Panc1 (cell line): ENCODE measurements around the gene ACP3. TPM values are rescaled to one million over a fixed set of nuclear protein-coding genes. Genes with fewer than 3 reads are reported as not detected.

Source experiments
- ATAC-seq: fragments of 200-7000 bp; cut with Tn5 transposase; 2 replicates; pipeline ENCODE4 v1.9.1; 2020; ENCODE audit warnings: mild to moderate bottlenecking, moderate library complexity
- BruUV-seq: library from RNA; stranded (reverse); fragments of 400-500 nt; replicated peaks from 2 replicates; lab custom pipeline; 2021; lab: Mats Ljungman, UMichigan
- CTCF ChIA-PET: fragments of 300-600 bp; sonication (Branson Sonifier 250); formaldehyde crosslinking; loops from one replicate; lab custom pipeline; 2022; ENCODE audit warnings: antibody characterized with exemption; lab: Charles Lee
- POLR2A ChIA-PET: fragments of 300-600 bp; sonication (Branson Sonifier 250); formaldehyde crosslinking; loops from one replicate; lab custom pipeline; 2022; ENCODE audit warnings: antibody characterized with exemption; lab: Charles Lee
- DNase-seq: peaks from one replicate; pipeline ENCODE4 v3.0.0-alpha.2; 2010; ENCODE audit warnings: low read depth, low spot score
- H3K27ac ChIP-seq: 2 replicates; pipeline ENCODE4 v1.5.1; 2011; ENCODE audit warnings: mild to moderate bottlenecking, low read length, inconsistent platforms
- H3K27me3 ChIP-seq: fragments of 200-500 bp; sonication (Bioruptor generic); 2 replicates; pipeline ENCODE4 v1.6.0; 2014; ENCODE audit warnings: low read length, inconsistent platforms; ENCODE audit not compliant: control insufficient read depth, insufficient read depth
- H3K36me3 ChIP-seq: fragments of 200-500 bp; sonication (Bioruptor generic); 2 replicates; pipeline ENCODE4 v1.5.1; 2014; ENCODE audit warnings: inconsistent platforms, mild to moderate bottlenecking, low read length, moderate library complexity; ENCODE audit not compliant: control insufficient read depth, insufficient read depth
- H3K4me1 ChIP-seq: 2 replicates; pipeline ENCODE4 v1.5.1; 2011; ENCODE audit warnings: inconsistent platforms, mild to moderate bottlenecking, low read length, moderate library complexity; ENCODE audit not compliant: control insufficient read depth, insufficient read depth
- H3K4me3 ChIP-seq, 2 experiments: 2 replicates each; pipeline ENCODE4 v1.5.1; 2011 to 2012; ENCODE audit warnings: low read depth in 2 of 2, low read length in 2 of 2, mild to moderate bottlenecking in 2 of 2, inconsistent platforms in 1 of 2, moderate library complexity in 1 of 2
- H3K9me3 ChIP-seq: fragments of 200-500 bp; sonication (Bioruptor generic); 2 replicates; pipeline ENCODE4 v1.5.1; 2014; ENCODE audit warnings: low read depth, mild to moderate bottlenecking, inconsistent platforms, low read length, moderate library complexity; ENCODE audit not compliant: control insufficient read depth, insufficient read depth
- POLR2AphosphoS5 ChIP-seq: IDR thresholded peaks from 2 replicates; pipeline ENCODE4 v1.6.1; 2012; ENCODE audit warnings: mild to moderate bottlenecking, low read depth, low read length, moderate library complexity
- SIN3A ChIP-seq: IDR thresholded peaks from 2 replicates; pipeline ENCODE4 v1.6.1; 2012; ENCODE audit warnings: low read depth, mild to moderate bottlenecking, low read length, moderate library complexity, borderline replicate concordance; ENCODE audit not compliant: insufficient read depth
- TCF7L2 ChIP-seq: IDR thresholded peaks from 2 replicates; pipeline ENCODE4 v1.6.1; 2011; ENCODE audit warnings: mild to moderate bottlenecking, low read depth, low read length, inconsistent platforms
- in situ Hi-C: cut with HindIII; loops from 2 replicates; pipeline ENCODE4 v1.10.0; 2016; ENCODE audit warnings: low sequenced_read_pairs, low pct_unique_long_range_greater_than_20kb
- intact Hi-C: fragments of 100-400 bp; cut with micrococcal nuclease; formaldehyde crosslinking; loops from one replicate; pipeline ENCODE4 v1.10.0; 2022; ENCODE audit not compliant: unreplicated experiment
- total RNA-seq: library from RNA; stranded (reverse); gene quantifications from one replicate; pipeline ENCODE4 v1.2.1, GENCODE V29; 2021; ENCODE audit not compliant: unreplicated experiment
- TF ChIP-seq, protein P1 (sequence below), 2 experiments: IDR thresholded peaks; 2 replicates each; pipeline ENCODE4 v1.6.1; 2011 to 2012; ENCODE audit warnings: low read depth in 2 of 2, control low read depth in 1 of 2, low read length in 1 of 2, mild to moderate bottlenecking in 1 of 2, moderate library complexity in 1 of 2; ENCODE audit not compliant: insufficient read depth in 1 of 2
- TF ChIP-seq, protein P2 (sequence below): fragments of 450-650 bp; IDR thresholded peaks from 2 replicates; pipeline ENCODE4 v1.5.1; 2017; ENCODE audit warnings: mild to moderate bottlenecking

The ACP3 gene
- total RNA-seq, 1 experiment from 2014 or later: not detected

DNA sequence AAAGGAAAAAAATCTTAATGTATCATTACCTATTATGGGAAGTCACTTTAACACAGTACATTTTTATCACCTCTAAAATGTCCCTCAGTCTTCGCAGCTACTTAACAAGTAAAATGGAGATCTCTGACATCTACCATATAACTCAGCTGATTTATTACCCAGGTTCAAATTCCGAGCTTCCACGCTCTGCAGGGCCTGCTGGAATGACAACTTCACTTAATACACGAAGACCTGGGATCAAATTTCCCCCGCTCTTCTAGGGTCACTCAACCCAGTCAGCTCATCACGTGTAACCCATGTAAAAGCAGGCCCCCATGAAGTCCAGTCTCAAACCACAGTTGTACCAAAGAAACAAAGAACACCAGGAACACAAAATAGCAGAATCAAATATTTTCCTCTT lies 44.2 kb upstream of the ACP3 start:
- H3K4me1 ChIP-seq: no peaks in the 10 kb centered on the region
- in situ Hi-C loops (no loop called here), intact Hi-C loops (no loop called here)
- H3K4me3 ChIP-seq: no peak overlapping the region
- ATAC-seq (no peak), DNase-seq (no peak)
- BruUV-seq: no TSS peak
- peaks cover 2% of the 10 kb centered on the region; the same call in 1 of the 2 replicates for H3K27me3 ChIP-seq
- no peaks in the 10 kb centered on the region for H3K9me3 ChIP-seq
- no peaks in the 10 kb centered on the region for H3K36me3 ChIP-seq
- CTCF ChIA-PET: no interaction called here
- no peak for TF ChIP-seq TCF7L2
- TF ChIP-seq, protein P1, sequence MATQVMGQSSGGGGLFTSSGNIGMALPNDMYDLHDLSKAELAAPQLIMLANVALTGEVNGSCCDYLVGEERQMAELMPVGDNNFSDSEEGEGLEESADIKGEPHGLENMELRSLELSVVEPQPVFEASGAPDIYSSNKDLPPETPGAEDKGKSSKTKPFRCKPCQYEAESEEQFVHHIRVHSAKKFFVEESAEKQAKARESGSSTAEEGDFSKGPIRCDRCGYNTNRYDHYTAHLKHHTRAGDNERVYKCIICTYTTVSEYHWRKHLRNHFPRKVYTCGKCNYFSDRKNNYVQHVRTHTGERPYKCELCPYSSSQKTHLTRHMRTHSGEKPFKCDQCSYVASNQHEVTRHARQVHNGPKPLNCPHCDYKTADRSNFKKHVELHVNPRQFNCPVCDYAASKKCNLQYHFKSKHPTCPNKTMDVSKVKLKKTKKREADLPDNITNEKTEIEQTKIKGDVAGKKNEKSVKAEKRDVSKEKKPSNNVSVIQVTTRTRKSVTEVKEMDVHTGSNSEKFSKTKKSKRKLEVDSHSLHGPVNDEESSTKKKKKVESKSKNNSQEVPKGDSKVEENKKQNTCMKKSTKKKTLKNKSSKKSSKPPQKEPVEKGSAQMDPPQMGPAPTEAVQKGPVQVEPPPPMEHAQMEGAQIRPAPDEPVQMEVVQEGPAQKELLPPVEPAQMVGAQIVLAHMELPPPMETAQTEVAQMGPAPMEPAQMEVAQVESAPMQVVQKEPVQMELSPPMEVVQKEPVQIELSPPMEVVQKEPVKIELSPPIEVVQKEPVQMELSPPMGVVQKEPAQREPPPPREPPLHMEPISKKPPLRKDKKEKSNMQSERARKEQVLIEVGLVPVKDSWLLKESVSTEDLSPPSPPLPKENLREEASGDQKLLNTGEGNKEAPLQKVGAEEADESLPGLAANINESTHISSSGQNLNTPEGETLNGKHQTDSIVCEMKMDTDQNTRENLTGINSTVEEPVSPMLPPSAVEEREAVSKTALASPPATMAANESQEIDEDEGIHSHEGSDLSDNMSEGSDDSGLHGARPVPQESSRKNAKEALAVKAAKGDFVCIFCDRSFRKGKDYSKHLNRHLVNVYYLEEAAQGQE (IDR thresholded peaks at IDR 0.05; ENCODE audit: insufficient read depth in 1 of 2, low read depth in 2 of 2, low read length in 1 of 2): no peak
- TF ChIP-seq, protein P2, sequence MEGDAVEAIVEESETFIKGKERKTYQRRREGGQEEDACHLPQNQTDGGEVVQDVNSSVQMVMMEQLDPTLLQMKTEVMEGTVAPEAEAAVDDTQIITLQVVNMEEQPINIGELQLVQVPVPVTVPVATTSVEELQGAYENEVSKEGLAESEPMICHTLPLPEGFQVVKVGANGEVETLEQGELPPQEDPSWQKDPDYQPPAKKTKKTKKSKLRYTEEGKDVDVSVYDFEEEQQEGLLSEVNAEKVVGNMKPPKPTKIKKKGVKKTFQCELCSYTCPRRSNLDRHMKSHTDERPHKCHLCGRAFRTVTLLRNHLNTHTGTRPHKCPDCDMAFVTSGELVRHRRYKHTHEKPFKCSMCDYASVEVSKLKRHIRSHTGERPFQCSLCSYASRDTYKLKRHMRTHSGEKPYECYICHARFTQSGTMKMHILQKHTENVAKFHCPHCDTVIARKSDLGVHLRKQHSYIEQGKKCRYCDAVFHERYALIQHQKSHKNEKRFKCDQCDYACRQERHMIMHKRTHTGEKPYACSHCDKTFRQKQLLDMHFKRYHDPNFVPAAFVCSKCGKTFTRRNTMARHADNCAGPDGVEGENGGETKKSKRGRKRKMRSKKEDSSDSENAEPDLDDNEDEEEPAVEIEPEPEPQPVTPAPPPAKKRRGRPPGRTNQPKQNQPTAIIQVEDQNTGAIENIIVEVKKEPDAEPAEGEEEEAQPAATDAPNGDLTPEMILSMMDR: no peak
- TF ChIP-seq SIN3A: no peak
- TF ChIP-seq POLR2AphosphoS5: no peak
- POLR2A ChIA-PET: no interaction called here
- no peak overlapping the region for H3K27ac ChIP-seq

DNA sequence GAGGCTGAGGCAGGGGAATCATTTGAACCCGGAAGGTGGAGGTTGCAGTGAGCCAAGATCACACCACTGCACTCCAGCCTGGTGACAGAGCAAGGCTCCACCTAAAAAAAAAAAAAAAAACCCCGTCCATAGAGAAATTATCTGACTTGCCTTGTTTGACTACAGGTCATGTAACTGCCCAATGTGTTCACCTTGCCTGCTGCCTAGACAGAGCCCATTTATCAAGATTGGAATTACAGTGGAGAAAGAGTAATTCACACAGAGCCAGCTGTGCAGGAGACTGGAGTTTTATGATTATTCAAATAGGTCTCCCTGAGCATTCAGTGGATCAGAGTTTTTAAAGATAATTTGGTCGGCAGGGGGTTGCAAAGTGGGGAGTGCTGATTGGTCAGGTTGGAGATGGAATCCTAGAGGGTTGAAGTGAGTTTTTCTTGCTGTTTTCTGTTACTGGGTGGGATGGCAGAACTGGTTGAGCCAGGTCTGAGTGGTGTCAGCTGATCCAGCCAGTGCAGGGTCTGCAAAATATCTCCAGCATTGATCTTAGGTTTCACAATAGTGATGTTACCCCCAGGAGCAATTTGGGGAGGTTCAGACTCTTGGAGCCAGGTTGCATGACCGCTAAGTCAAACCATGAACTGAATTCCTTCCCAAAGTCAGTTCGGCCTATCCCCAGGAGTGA lies 40.8 kb upstream of the ACP3 start:
- in situ Hi-C loops: no loop called here

More for the DNA sequence above, 40.8 kb upstream of the ACP3 start:
- H3K4me1 ChIP-seq: no peaks in the 10 kb centered on the region
- H3K27ac ChIP-seq: no peak overlapping the region
- ATAC-seq: no peak
- H3K9me3 ChIP-seq: no peaks in the 10 kb centered on the region
- ChIA-PET CTCF (no interaction called here), POLR2A (no interaction called here)
- intact Hi-C loops: loop anchor here (1.0 kb wide), 1 partner anchor 8 kb away; no protein-coding TSS in a partner anchor
- no peak overlapping the region for H3K4me3 ChIP-seq
- no peaks in the 10 kb centered on the region for H3K36me3 ChIP-seq
- TF ChIP-seq SIN3A: no peak
- no peak for TF ChIP-seq POLR2AphosphoS5
- no peak for TF ChIP-seq TCF7L2
- TF ChIP-seq, protein P1 (IDR thresholded peaks at IDR 0.05; ENCODE audit: insufficient read depth in 1 of 2, low read depth in 2 of 2, low read length in 1 of 2): no peak
- TF ChIP-seq, protein P2: no peak
- no TSS peak for BruUV-seq
- H3K27me3 ChIP-seq: no peaks in the 10 kb centered on the region
- no peak for DNase-seq
